BE2C (cell line): ENCODE data around the gene KPNB1.

Experiments
- DNase-seq: peaks from one replicate; pipeline ENCODE4 v3.0.0-alpha.2; 2020
- H3K27me3 ChIP-seq: fragments of 250-450 bp; sonication (Bioruptor Pico); 2 replicates; pipeline ENCODE4 v1.5.1; 2020; ENCODE audit warnings: mild to moderate bottlenecking
- H3K36me3 ChIP-seq: fragments of 250-450 bp; sonication (Bioruptor Pico); 2 replicates; pipeline ENCODE4 v1.5.1; 2020; ENCODE audit warnings: mild to moderate bottlenecking
- H3K4me1 ChIP-seq: fragments of 250-450 bp; sonication (Bioruptor Pico); 2 replicates; pipeline ENCODE4 v1.5.1; 2020
- H3K4me3 ChIP-seq: 2 replicates; pipeline ENCODE4 v1.5.1; 2011; ENCODE audit warnings: low read depth, low read length
- H3K9me3 ChIP-seq: fragments of 250-450 bp; sonication (Bioruptor Pico); 2 replicates; pipeline ENCODE4 v1.5.1; 2020
- CTCF ChIP-seq: IDR thresholded peaks from 2 replicates; pipeline ENCODE4 v1.5.1; 2012; ENCODE audit warnings: mild to moderate bottlenecking, low read depth, low read length

KPNB1 gene

GRCh38 chr17:47685556-47686275 lies 36.0 kb downstream of the KPNB1 start:
- DNase-seq: no peak
- no peak overlapping the region for H3K4me3 ChIP-seq
- no peak for TF ChIP-seq CTCF
- no peaks in the 10 kb centered on the region for H3K9me3 ChIP-seq
- H3K36me3 ChIP-seq: peaks cover 49% of the 10 kb centered on the region
- H3K4me1 ChIP-seq: 0 out of 2 replicates have a peak, but pooled peaks cover 2% of the 10 kb centered on the region
- H3K27me3 ChIP-seq: no peaks in the 10 kb centered on the region

GRCh38 chr17:47686276-47686635 lies 36.5 kb downstream of the KPNB1 start:
- no peak overlapping the region for H3K4me3 ChIP-seq
- peaks cover 43% of the 10 kb centered on the region for H3K36me3 ChIP-seq
- 0 out of 2 replicates have a peak, but pooled peaks cover 2% of the 10 kb centered on the region for H3K4me1 ChIP-seq
- no peak for DNase-seq
- TF ChIP-seq CTCF: no peak
- H3K27me3 ChIP-seq: no peaks in the 10 kb centered on the region
- no peaks in the 10 kb centered on the region for H3K9me3 ChIP-seq

GRCh38 chr17:47686664-47687327 lies 37.1 kb downstream of the KPNB1 start:
- H3K27me3 ChIP-seq: no peaks in the 10 kb centered on the region
- DNase-seq: no peak
- H3K36me3 ChIP-seq: peaks cover 38% of the 10 kb centered on the region
- H3K9me3 ChIP-seq: no peaks in the 10 kb centered on the region
- H3K4me1 ChIP-seq: 0 out of 2 replicates have a peak, but pooled peaks cover 2% of the 10 kb centered on the region
- H3K4me3 ChIP-seq: no peak overlapping the region
- TF ChIP-seq CTCF: no peak

- no peak for DNase-seq
- H3K36me3 ChIP-seq: peaks cover 33% of the 10 kb centered on the region
- no peak overlapping the region for H3K4me3 ChIP-seq
Measured at GRCh38 chr17:47687328-47687690, 37.6 kb downstream of the KPNB1 start.

GRCh38 chr17:47687748-47688147 lies 38.0 kb downstream of the KPNB1 start:
- H3K4me3 ChIP-seq: no peak overlapping the region
- H3K36me3 ChIP-seq: peaks cover 29% of the 10 kb centered on the region
- TF ChIP-seq CTCF: no peak
- H3K27me3 ChIP-seq: no peaks in the 10 kb centered on the region
- H3K9me3 ChIP-seq: no peaks in the 10 kb centered on the region
- H3K4me1 ChIP-seq: peaks cover 2% of the 10 kb centered on the region; the same call in 1 of the 2 replicates
- no peak for DNase-seq

More at GRCh38 chr17:47687328-47687690, 37.6 kb downstream of the KPNB1 start:
- H3K9me3 ChIP-seq: no peaks in the 10 kb centered on the region
- no peaks in the 10 kb centered on the region for H3K27me3 ChIP-seq
- no peak for TF ChIP-seq CTCF
- 0 out of 2 replicates have a peak, but pooled peaks cover 2% of the 10 kb centered on the region for H3K4me1 ChIP-seq

GRCh38 chr17:47690121-47690520 lies 40.4 kb downstream of the KPNB1 start:
- Histone ChIP-seq H3K27me3 (no peaks in the 10 kb centered on the region), H3K4me1 (peaks cover 10% of the 10 kb centered on the region), H3K9me3 (no peaks in the 10 kb centered on the region), H3K4me3 (no peak overlapping the region), H3K36me3 (peaks cover 9% of the 10 kb centered on the region)
- no peak for TF ChIP-seq CTCF
- DNase-seq: no peak
